ENCODE data around the gene VCAN.
A peak's percentile ranks its signal among the peaks of the same experiment; 100 is the strongest.

VCAN gene

GRCh38 chr5:83540783-83541182 is 69.2 kb downstream of the VCAN start:
- DNase-seq, result no peak

GRCh38 chr5:83542839-83543238 is 71.3 kb downstream of the VCAN start:
- no peak for DNase-seq

- no peak for DNase-seq
Observed at GRCh38 chr5:83543898-83544297, 72.4 kb downstream of the VCAN start.

GRCh38 chr5:83547161-83547560 is 75.6 kb downstream of the VCAN start:
- DNase-seq, result no peak

- DNase-seq, result no peak
Observed at GRCh38 chr5:83547889-83548288, 76.3 kb downstream of the VCAN start.

- peak; percentile 72 for DNase-seq
Observed at GRCh38 chr5:83548581-83548980, 77.0 kb downstream of the VCAN start.

- no peak for DNase-seq
Observed at GRCh38 chr5:83549076-83549475, 77.5 kb downstream of the VCAN start.

GRCh38 chr5:83549674-83550073 is 78.1 kb downstream of the VCAN start:
- no peak for DNase-seq

- DNase-seq, result no peak
Observed at GRCh38 chr5:83551821-83552220, 80.3 kb downstream of the VCAN start.

- no peak for DNase-seq
Observed at GRCh38 chr5:83552275-83552674, 80.7 kb downstream of the VCAN start.

GRCh38 chr5:83553000-83553486 is 81.5 kb downstream of the VCAN start:
- DNase-seq, result peak; percentile 30

GRCh38 chr5:83554133-83554532 is 82.6 kb downstream of the VCAN start:
- DNase-seq, result no peak

- DNase-seq, result no peak
Observed at GRCh38 chr5:83554686-83555085, 83.1 kb downstream of the VCAN start.

- DNase-seq, result no peak
Observed at GRCh38 chr5:83555263-83555662, 83.7 kb downstream of the VCAN start.

GRCh38 chr5:83556190-83556589 is 84.6 kb downstream of the VCAN start:
- no peak for DNase-seq

- DNase-seq, result no peak
Observed at GRCh38 chr5:83559118-83559785, 87.7 kb downstream of the VCAN start.

GRCh38 chr5:83562071-83562606 is 90.6 kb downstream of the VCAN start:
- no peak for DNase-seq

- peak; percentile 41 for DNase-seq
Observed at GRCh38 chr5:83562791-83563557, 91.4 kb downstream of the VCAN start.

- no peak for DNase-seq
Observed at GRCh38 chr5:83563631-83564030, 92.1 kb downstream of the VCAN start.

GRCh38 chr5:83564069-83564749 is 92.7 kb downstream of the VCAN start:
- no peak for DNase-seq

GRCh38 chr5:83567741-83568140 is 96.2 kb downstream of the VCAN start:
- DNase-seq, result no peak

GRCh38 chr5:83568186-83568585 is 96.6 kb downstream of the VCAN start:
- no peak for DNase-seq

GRCh38 chr5:83570916-83571315 is 99.4 kb downstream of the VCAN start:
- no peak for DNase-seq

GRCh38 chr5:83572271-83572670 is 100.7 kb downstream of the VCAN start:
- no peak for DNase-seq

All from right hindlimb (tissue), 1 donor.